Stimulated activated CD4-positive, alpha-beta T cell treated with anti-CD3 and anti-CD28 coated beads, Interleukin-2, amount 100 ng/mL, for 24 hours (primary cell): Measurements from ENCODE around the gene NOS3.
A peak's percentile ranks its signal among the peaks of the same experiment; 100 is the strongest.

Experiments
- DNase-seq, 2 donors: peaks; one replicate each; pipeline ENCODE4 v3.0.0-alpha.2; 2020

NOS3 gene

GRCh38 chr7:150965273-150965830 is 25.5 kb upstream of the NOS3 start:
- DNase-seq = no peak

- DNase-seq = no peak
Measured at GRCh38 chr7:150966002-150966401, 24.8 kb upstream of the NOS3 start.

GRCh38 chr7:150967349-150967748 is 23.5 kb upstream of the NOS3 start:
- DNase-seq = no peak

- no peak for DNase-seq
Measured at GRCh38 chr7:150968056-150968733, 22.6 kb upstream of the NOS3 start.

- DNase-seq = no peak
Measured at GRCh38 chr7:150968734-150969372, 22.0 kb upstream of the NOS3 start.

- no peak for DNase-seq
Measured at GRCh38 chr7:150969475-150969874, 21.3 kb upstream of the NOS3 start.

- no peak for DNase-seq
Measured at GRCh38 chr7:150970424-150970823, 20.4 kb upstream of the NOS3 start.

GRCh38 chr7:150971242-150972022 is 19.4 kb upstream of the NOS3 start:
- no peak for DNase-seq

GRCh38 chr7:150972023-150972468 is 18.8 kb upstream of the NOS3 start:
- no peak for DNase-seq

- no peak for DNase-seq
Measured at GRCh38 chr7:150972741-150973140, 18.1 kb upstream of the NOS3 start.

- DNase-seq = no peak
Measured at GRCh38 chr7:150973571-150974451, 17.0 kb upstream of the NOS3 start.

- DNase-seq = peak; percentile 77 to 82
Measured at GRCh38 chr7:150974468-150975391, 16.1 kb upstream of the NOS3 start.

- no peak for DNase-seq
Measured at GRCh38 chr7:150975536-150976319, 15.1 kb upstream of the NOS3 start.

GRCh38 chr7:150976529-150977381 is 14.1 kb upstream of the NOS3 start:
- no peak for DNase-seq

- DNase-seq = no peak
Measured at GRCh38 chr7:150977382-150978125, 13.3 kb upstream of the NOS3 start.

- peak; percentile 42 to 47 for DNase-seq
Measured at GRCh38 chr7:150978126-150978789, 12.6 kb upstream of the NOS3 start, which contains the start of gene KCNH2. TSS of gene KCNH2 (minus strand) at chr7:150978321. CDS start at chr7:150977913, 408 bp downstream.

GRCh38 chr7:150979713-150980390 is 11.0 kb upstream of the NOS3 start:
- no peak for DNase-seq
